HEK293 (cell line): Measurements from ENCODE around the gene CWC25.

Source experiments
- HOXD13 ChIP-seq: sonication (generic); formaldehyde crosslinking; IDR thresholded peaks from 2 replicates; pipeline ENCODE4 v1.8.0; 2022; ENCODE audit warnings: missing genetic modification reagents, borderline replicate concordance
- MZF1 ChIP-seq: fragments of 450-650 bp; formaldehyde crosslinking; IDR thresholded peaks from 2 replicates; pipeline ENCODE4 v1.5.1; 2017; ENCODE audit warnings: missing biosample characterization, missing genetic modification characterization, borderline replicate concordance
- SCRT1 ChIP-seq: fragments of 450-650 bp; formaldehyde crosslinking; IDR thresholded peaks from 2 replicates; pipeline ENCODE4 v1.5.1; 2016; ENCODE audit warnings: missing biosample characterization, missing genetic modification characterization, borderline replicate concordance
- SETDB1 ChIP-seq: IDR thresholded peaks from one replicate; pipeline ENCODE4 v1.6.1; 2017; ENCODE audit warnings: mild to moderate bottlenecking, low read length, moderate library complexity, mixed read lengths; ENCODE audit not compliant: insufficient read length
- ZNF121 ChIP-seq: fragments of 450-650 bp; formaldehyde crosslinking; IDR thresholded peaks from 2 replicates; pipeline ENCODE4 v1.5.1; 2016; ENCODE audit warnings: missing biosample characterization, missing genetic modification characterization
- ZNF174 ChIP-seq: fragments of 450-650 bp; formaldehyde crosslinking; IDR thresholded peaks from 2 replicates; pipeline ENCODE4 v1.5.0; 2017; ENCODE audit warnings: missing biosample characterization, mild to moderate bottlenecking, missing genetic modification characterization
- ZNF221 ChIP-seq: fragments of 450-650 bp; formaldehyde crosslinking; IDR thresholded peaks from 2 replicates; pipeline ENCODE4 v1.5.1; 2017; ENCODE audit warnings: missing biosample characterization, missing genetic modification characterization, borderline replicate concordance
- ZNF324 ChIP-seq: fragments of 450-650 bp; formaldehyde crosslinking; IDR thresholded peaks from 2 replicates; pipeline ENCODE4 v1.5.1; 2016; ENCODE audit warnings: missing biosample characterization, missing genetic modification characterization
- ZNF394 ChIP-seq: fragments of 450-650 bp; formaldehyde crosslinking; IDR thresholded peaks from 2 replicates; pipeline ENCODE4 v1.5.1; 2016; ENCODE audit warnings: missing biosample characterization, missing genetic modification characterization, mild to moderate bottlenecking, moderate library complexity, borderline replicate concordance
- ZNF501 ChIP-seq: fragments of 450-650 bp; formaldehyde crosslinking; IDR thresholded peaks from 2 replicates; pipeline ENCODE4 v1.5.1; 2016; ENCODE audit warnings: missing biosample characterization, missing genetic modification characterization
- ZNF510 ChIP-seq: fragments of 450-650 bp; formaldehyde crosslinking; IDR thresholded peaks from 2 replicates; pipeline ENCODE4 v1.5.1; 2018; ENCODE audit warnings: mild to moderate bottlenecking, missing genetic modification characterization, missing biosample characterization; ENCODE audit not compliant: insufficient replicate concordance
- ZNF560 ChIP-seq: fragments of 450-650 bp; formaldehyde crosslinking; IDR thresholded peaks from 2 replicates; pipeline ENCODE4 v1.5.1; 2017; ENCODE audit warnings: missing biosample characterization, missing genetic modification characterization, borderline replicate concordance
- ZNF561 ChIP-seq: fragments of 450-650 bp; IDR thresholded peaks from 2 replicates; pipeline ENCODE4 v1.5.1; 2018; ENCODE audit warnings: missing biosample characterization, missing genetic modification characterization, borderline replicate concordance
- ZNF600 ChIP-seq: fragments of 450-650 bp; formaldehyde crosslinking; IDR thresholded peaks from 2 replicates; pipeline ENCODE4 v1.5.1; 2016; ENCODE audit warnings: missing biosample characterization, missing genetic modification characterization
- ZNF654 ChIP-seq: fragments of 450-650 bp; formaldehyde crosslinking; IDR thresholded peaks from 2 replicates; pipeline ENCODE4 v1.5.1; 2016; ENCODE audit warnings: low read depth, missing biosample characterization, missing genetic modification characterization
- ZNF747 ChIP-seq: fragments of 450-650 bp; formaldehyde crosslinking; IDR thresholded peaks from 2 replicates; pipeline ENCODE4 v1.5.1; 2016; ENCODE audit warnings: missing biosample characterization, missing genetic modification characterization
- ZNF776 ChIP-seq: fragments of 450-650 bp; formaldehyde crosslinking; IDR thresholded peaks from 2 replicates; pipeline ENCODE4 v1.5.0; 2017; ENCODE audit warnings: missing biosample characterization, missing genetic modification characterization, borderline replicate concordance
- TF ChIP-seq, protein P1 (sequence below): fragments of 450-650 bp; formaldehyde crosslinking; IDR thresholded peaks from 2 replicates; pipeline ENCODE4 v1.5.1; 2016; ENCODE audit warnings: missing biosample characterization, missing genetic modification characterization, low read depth
- TF ChIP-seq, protein P2 (sequence below): fragments of 450-650 bp; IDR thresholded peaks from 2 replicates; pipeline ENCODE4 v1.5.1; 2018; ENCODE audit warnings: missing biosample characterization, missing genetic modification characterization
- TF ChIP-seq, protein P3 (sequence below): fragments of 450-650 bp; formaldehyde crosslinking; IDR thresholded peaks from 2 replicates; pipeline ENCODE4 v1.5.1; 2016; ENCODE audit warnings: missing biosample characterization, missing genetic modification characterization
- TF ChIP-seq, protein P4 (sequence below): fragments of 450-650 bp; formaldehyde crosslinking; IDR thresholded peaks from 2 replicates; pipeline ENCODE4 v1.5.1; 2016; ENCODE audit warnings: missing biosample characterization, missing genetic modification characterization
- TF ChIP-seq, protein P5 (sequence below): fragments of 450-650 bp; formaldehyde crosslinking; IDR thresholded peaks from 2 replicates; pipeline ENCODE4 v1.5.1; 2017; ENCODE audit warnings: missing biosample characterization, missing genetic modification characterization
- TF ChIP-seq, protein P6 (sequence below): fragments of 450-650 bp; formaldehyde crosslinking; IDR thresholded peaks from 2 replicates; pipeline ENCODE4 v1.5.1; 2017; ENCODE audit warnings: missing biosample characterization, missing genetic modification characterization
- TF ChIP-seq, protein P7 (sequence below): fragments of 450-650 bp; formaldehyde crosslinking; IDR thresholded peaks from 2 replicates; pipeline ENCODE4 v1.5.1; 2016; ENCODE audit warnings: missing biosample characterization, missing genetic modification characterization

CWC25 gene

DNA sequence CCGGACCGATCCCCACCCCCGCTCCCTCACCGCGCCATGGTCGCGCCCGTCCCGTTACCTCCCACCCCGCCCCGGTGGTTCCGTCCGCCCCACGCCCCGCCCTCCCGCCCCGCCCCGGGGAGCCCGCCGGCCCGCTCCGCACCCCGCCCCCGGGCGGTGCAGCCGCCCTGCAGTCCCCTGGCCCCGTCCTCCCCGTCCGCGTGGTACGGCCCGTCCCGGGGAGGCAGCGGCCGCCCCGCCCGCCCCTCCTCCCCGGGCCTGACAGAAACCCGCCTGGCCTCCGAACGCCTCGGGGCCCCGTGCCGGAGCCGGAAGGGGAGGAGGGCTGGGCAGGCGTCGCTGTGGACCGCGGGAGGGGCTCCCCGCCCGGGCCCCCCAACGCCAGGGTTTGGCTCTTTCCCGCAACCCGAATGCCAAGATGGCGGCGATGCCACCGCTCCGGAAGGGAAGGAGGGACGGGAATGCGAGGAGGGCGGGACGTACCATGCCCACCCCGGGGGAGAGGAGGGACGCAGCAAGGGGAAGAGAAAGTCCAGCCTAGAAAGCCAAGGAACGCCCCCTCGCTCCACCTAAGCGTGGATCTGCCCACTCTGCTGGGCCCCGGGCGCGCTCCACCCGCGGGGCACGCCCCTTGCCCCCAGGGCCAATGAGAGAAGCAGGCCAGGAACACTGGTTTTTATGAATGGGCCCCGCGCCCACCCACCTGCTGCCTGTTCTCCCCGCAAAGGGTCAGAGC is 25.5 kb downstream of the CWC25 start, which contains the start of gene PIP4K2B (continued):
- TF ChIP-seq, protein P1, sequence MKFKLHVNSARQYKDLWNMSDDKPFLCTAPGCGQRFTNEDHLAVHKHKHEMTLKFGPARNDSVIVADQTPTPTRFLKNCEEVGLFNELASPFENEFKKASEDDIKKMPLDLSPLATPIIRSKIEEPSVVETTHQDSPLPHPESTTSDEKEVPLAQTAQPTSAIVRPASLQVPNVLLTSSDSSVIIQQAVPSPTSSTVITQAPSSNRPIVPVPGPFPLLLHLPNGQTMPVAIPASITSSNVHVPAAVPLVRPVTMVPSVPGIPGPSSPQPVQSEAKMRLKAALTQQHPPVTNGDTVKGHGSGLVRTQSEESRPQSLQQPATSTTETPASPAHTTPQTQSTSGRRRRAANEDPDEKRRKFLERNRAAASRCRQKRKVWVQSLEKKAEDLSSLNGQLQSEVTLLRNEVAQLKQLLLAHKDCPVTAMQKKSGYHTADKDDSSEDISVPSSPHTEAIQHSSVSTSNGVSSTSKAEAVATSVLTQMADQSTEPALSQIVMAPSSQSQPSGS (tag by site-specific recombination): no peak
- TF ChIP-seq, protein P2, sequence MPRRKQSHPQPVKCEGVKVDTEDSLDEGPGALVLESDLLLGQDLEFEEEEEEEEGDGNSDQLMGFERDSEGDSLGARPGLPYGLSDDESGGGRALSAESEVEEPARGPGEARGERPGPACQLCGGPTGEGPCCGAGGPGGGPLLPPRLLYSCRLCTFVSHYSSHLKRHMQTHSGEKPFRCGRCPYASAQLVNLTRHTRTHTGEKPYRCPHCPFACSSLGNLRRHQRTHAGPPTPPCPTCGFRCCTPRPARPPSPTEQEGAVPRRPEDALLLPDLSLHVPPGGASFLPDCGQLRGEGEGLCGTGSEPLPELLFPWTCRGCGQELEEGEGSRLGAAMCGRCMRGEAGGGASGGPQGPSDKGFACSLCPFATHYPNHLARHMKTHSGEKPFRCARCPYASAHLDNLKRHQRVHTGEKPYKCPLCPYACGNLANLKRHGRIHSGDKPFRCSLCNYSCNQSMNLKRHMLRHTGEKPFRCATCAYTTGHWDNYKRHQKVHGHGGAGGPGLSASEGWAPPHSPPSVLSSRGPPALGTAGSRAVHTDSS (tag by site-specific recombination): peak; percentile 53; the same call in 1 of the 2 replicates
- TF ChIP-seq SCRT1: no peak
- no peak for TF ChIP-seq ZNF121
- TF ChIP-seq ZNF510: no peak
- TF ChIP-seq MZF1: no peak
- no peak for TF ChIP-seq SETDB1
- TF ChIP-seq, protein P3, sequence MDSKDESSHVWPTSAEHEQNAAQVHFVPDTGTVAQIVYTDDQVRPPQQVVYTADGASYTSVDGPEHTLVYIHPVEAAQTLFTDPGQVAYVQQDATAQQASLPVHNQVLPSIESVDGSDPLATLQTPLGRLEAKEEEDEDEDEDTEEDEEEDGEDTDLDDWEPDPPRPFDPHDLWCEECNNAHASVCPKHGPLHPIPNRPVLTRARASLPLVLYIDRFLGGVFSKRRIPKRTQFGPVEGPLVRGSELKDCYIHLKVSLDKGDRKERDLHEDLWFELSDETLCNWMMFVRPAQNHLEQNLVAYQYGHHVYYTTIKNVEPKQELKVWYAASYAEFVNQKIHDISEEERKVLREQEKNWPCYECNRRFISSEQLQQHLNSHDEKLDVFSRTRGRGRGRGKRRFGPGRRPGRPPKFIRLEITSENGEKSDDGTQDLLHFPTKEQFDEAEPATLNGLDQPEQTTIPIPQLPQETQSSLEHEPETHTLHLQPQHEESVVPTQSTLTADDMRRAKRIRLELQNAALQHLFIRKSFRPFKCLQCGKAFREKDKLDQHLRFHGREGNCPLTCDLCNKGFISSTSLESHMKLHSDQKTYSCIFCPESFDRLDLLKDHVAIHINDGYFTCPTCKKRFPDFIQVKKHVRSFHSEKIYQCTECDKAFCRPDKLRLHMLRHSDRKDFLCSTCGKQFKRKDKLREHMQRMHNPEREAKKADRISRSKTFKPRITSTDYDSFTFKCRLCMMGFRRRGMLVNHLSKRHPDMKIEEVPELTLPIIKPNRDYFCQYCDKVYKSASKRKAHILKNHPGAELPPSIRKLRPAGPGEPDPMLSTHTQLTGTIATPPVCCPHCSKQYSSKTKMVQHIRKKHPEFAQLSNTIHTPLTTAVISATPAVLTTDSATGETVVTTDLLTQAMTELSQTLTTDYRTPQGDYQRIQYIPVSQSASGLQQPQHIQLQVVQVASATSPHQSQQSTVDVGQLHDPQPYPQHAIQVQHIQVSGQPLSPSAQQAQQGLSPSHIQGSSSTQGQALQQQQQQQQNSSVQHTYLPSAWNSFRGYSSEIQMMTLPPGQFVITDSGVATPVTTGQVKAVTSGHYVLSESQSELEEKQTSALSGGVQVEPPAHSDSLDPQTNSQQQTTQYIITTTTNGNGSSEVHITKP (tag by site-specific recombination): peak; percentile 100
- TF ChIP-seq ZNF560: no peak
- TF ChIP-seq ZNF561 (tag by site-specific recombination): peak; percentile 99
- TF ChIP-seq ZNF600 (tag by site-specific recombination): peak; percentile 90
- no peak for TF ChIP-seq ZNF747
- no peak for TF ChIP-seq ZNF221
- no peak for TF ChIP-seq ZNF174 (tag by site-specific recombination)
- TF ChIP-seq, protein P4, sequence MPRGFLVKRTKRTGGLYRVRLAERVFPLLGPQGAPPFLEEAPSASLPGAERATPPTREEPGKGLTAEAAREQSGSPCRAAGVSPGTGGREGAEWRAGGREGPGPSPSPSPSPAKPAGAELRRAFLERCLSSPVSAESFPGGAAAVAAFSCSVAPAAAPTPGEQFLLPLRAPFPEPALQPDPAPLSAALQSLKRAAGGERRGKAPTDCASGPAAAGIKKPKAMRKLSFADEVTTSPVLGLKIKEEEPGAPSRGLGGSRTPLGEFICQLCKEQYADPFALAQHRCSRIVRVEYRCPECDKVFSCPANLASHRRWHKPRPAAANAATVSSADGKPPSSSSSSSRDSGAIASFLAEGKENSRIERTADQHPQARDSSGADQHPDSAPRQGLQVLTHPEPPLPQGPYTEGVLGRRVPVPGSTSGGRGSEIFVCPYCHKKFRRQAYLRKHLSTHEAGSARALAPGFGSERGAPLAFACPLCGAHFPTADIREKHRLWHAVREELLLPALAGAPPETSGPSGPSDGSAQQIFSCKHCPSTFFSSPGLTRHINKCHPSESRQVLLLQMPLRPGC (tag by site-specific recombination): 0 out of 2 replicates have a peak, but pooled peaks have one; percentile 39
- no peak for TF ChIP-seq HOXD13 (CRISPR knock-in tag)
- no peak for TF ChIP-seq ZNF776 (tag by site-specific recombination)
- TF ChIP-seq ZNF654: no peak
- TF ChIP-seq ZNF394: peak; percentile 54; the same call in 1 of the 2 replicates
- no peak; the same call in 1 of the 2 replicates for TF ChIP-seq ZNF501 (tag by site-specific recombination)
- TF ChIP-seq, protein P5, sequence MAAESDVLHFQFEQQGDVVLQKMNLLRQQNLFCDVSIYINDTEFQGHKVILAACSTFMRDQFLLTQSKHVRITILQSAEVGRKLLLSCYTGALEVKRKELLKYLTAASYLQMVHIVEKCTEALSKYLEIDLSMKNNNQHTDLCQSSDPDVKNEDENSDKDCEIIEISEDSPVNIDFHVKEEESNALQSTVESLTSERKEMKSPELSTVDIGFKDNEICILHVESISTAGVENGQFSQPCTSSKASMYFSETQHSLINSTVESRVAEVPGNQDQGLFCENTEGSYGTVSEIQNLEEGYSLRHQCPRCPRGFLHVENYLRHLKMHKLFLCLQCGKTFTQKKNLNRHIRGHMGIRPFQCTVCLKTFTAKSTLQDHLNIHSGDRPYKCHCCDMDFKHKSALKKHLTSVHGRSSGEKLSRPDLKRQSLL (tag by site-specific recombination): no peak
- TF ChIP-seq, protein P6, sequence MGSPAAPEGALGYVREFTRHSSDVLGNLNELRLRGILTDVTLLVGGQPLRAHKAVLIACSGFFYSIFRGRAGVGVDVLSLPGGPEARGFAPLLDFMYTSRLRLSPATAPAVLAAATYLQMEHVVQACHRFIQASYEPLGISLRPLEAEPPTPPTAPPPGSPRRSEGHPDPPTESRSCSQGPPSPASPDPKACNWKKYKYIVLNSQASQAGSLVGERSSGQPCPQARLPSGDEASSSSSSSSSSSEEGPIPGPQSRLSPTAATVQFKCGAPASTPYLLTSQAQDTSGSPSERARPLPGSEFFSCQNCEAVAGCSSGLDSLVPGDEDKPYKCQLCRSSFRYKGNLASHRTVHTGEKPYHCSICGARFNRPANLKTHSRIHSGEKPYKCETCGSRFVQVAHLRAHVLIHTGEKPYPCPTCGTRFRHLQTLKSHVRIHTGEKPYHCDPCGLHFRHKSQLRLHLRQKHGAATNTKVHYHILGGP (tag by site-specific recombination): peak; percentile 85
- TF ChIP-seq, protein P7, sequence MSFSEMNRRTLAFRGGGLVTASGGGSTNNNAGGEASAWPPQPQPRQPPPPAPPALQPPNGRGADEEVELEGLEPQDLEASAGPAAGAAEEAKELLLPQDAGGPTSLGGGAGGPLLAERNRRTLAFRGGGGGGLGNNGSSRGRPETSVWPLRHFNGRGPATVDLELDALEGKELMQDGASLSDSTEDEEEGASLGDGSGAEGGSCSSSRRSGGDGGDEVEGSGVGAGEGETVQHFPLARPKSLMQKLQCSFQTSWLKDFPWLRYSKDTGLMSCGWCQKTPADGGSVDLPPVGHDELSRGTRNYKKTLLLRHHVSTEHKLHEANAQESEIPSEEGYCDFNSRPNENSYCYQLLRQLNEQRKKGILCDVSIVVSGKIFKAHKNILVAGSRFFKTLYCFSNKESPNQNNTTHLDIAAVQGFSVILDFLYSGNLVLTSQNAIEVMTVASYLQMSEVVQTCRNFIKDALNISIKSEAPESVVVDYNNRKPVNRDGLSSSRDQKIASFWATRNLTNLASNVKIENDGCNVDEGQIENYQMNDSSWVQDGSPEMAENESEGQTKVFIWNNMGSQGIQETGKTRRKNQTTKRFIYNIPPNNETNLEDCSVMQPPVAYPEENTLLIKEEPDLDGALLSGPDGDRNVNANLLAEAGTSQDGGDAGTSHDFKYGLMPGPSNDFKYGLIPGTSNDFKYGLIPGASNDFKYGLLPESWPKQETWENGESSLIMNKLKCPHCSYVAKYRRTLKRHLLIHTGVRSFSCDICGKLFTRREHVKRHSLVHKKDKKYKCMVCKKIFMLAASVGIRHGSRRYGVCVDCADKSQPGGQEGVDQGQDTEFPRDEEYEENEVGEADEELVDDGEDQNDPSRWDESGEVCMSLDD (tag by site-specific recombination): no peak; the same call in none of the 2 replicates
- peak; percentile 68 for TF ChIP-seq ZNF324 (tag by site-specific recombination)
